Measurements from ENCODE around the gene TNFSF4. TPM values are rescaled to one million over a fixed set of nuclear protein-coding genes. Genes with fewer than 3 reads are reported as not detected.

Gene TNFSF4
- total and polyA plus RNA-seq, 2 of the 13 experiments (the other 11 are each of a cell fraction or from before 2014, with no cell fraction given) = 2.4 to 7.9 TPM

DNA sequence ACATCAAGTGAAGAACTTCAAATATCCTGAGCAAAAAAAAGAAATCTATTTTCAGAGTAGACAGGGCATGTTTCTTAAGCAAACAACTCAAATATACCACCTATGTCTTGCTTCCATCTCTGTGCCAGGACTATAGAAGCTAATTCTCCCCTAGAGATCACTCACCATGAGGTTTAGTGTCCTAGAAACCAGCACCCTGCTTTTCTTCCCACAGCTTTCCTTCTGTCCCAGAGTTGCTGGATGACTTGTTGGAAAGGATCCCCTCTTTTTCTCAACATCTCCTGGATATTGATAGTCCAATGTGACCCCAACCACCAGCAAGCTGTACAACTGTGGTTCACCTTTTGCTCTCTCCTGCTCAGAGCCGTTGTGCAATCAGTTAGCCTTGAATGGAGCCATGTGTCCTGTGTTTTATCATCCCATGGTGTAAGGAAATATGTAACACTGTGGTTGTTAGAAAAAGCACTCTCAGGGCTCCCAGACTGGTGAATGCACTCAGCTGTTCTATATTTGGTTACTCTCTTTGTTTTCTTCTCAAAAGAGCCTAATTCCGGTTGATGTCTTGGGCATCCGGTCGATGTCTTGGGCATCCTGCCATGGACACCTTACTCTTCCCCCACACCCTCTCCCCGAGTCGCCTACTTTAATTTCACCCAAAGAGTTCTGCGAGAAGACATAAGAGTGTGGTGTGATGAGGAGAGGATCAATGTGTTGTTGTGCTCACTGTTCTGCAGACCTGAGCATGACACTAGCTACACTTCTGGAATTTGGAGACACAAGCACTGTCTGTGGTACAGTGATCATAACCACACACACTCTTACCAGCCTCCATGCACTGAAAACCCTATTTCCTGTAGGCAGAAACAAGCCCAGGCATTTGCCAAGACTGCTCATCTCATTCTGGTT, 1.7 kb downstream of the TNFSF4 start (continued):
- no peak for TF ChIP-seq PRDM15 (CRISPR knock-in tag; IDR thresholded peaks at IDR 0.05)
- peak; percentile 58 for TF ChIP-seq HDAC1 (CRISPR knock-in tag; IDR thresholded peaks at IDR 0.05)
- TF ChIP-seq FOXO1 (CRISPR knock-in tag; IDR thresholded peaks at IDR 0.05) = peak; percentile 63; the same call in 1 of the 2 replicates
- peak; percentile 80 for TF ChIP-seq THRA (CRISPR knock-in tag; IDR thresholded peaks at IDR 0.05; ENCODE audit: borderline replicate concordance)
- peak; percentile 60 for TF ChIP-seq TRIM24 (CRISPR knock-in tag; IDR thresholded peaks at IDR 0.05)
- TF ChIP-seq IKZF4 (CRISPR knock-in tag; IDR thresholded peaks at IDR 0.05; ENCODE audit: borderline replicate concordance, low read depth, not compliant biosample characterization) = no peak
- TF ChIP-seq ZNF616 (CRISPR knock-in tag; IDR thresholded peaks at IDR 0.05; ENCODE audit: low read depth) = no peak
- TF ChIP-seq, protein P1, sequence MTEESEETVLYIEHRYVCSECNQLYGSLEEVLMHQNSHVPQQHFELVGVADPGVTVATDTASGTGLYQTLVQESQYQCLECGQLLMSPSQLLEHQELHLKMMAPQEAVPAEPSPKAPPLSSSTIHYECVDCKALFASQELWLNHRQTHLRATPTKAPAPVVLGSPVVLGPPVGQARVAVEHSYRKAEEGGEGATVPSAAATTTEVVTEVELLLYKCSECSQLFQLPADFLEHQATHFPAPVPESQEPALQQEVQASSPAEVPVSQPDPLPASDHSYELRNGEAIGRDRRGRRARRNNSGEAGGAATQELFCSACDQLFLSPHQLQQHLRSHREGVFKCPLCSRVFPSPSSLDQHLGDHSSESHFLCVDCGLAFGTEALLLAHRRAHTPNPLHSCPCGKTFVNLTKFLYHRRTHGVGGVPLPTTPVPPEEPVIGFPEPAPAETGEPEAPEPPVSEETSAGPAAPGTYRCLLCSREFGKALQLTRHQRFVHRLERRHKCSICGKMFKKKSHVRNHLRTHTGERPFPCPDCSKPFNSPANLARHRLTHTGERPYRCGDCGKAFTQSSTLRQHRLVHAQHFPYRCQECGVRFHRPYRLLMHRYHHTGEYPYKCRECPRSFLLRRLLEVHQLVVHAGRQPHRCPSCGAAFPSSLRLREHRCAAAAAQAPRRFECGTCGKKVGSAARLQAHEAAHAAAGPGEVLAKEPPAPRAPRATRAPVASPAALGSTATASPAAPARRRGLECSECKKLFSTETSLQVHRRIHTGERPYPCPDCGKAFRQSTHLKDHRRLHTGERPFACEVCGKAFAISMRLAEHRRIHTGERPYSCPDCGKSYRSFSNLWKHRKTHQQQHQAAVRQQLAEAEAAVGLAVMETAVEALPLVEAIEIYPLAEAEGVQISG (CRISPR knock-in tag; IDR thresholded peaks at IDR 0.05) = peak; percentile 58
- TF ChIP-seq ZKSCAN5 (CRISPR knock-in tag; IDR thresholded peaks at IDR 0.05) = no peak
- TF ChIP-seq ZNF713 (CRISPR knock-in tag; IDR thresholded peaks at IDR 0.05) = no peak
- TF ChIP-seq FOXK2 (IDR thresholded peaks at IDR 0.05) = no peak
- TF ChIP-seq SALL1 (CRISPR knock-in tag; IDR thresholded peaks at IDR 0.05) = peak; percentile 96
- peak; percentile 83; the same call in 1 of the 2 replicates for TF ChIP-seq MIER3 (CRISPR knock-in tag; IDR thresholded peaks at IDR 0.05; ENCODE audit: borderline replicate concordance)
- no peak for TF ChIP-seq CSRNP2 (CRISPR knock-in tag; conservative IDR thresholded peaks at IDR 0.05; ENCODE audit: low read depth)
- TF ChIP-seq MNT (IDR thresholded peaks at IDR 0.05) = no peak
- TF ChIP-seq ZNF570 (CRISPR knock-in tag; IDR thresholded peaks at IDR 0.05; ENCODE audit: borderline replicate concordance) = no peak
- TF ChIP-seq ZNF235 (CRISPR knock-in tag; IDR thresholded peaks at IDR 0.05; ENCODE audit: borderline replicate concordance) = no peak
- no peak for TF ChIP-seq TP53 (CRISPR knock-in tag; conservative IDR thresholded peaks at IDR 0.05)

Measured in HepG2 (cell line).